Measurements from ENCODE around the gene HOXC5.
A peak's percentile ranks its signal among the peaks of the same experiment; 100 is the strongest.

The HOXC5 gene

DNA sequence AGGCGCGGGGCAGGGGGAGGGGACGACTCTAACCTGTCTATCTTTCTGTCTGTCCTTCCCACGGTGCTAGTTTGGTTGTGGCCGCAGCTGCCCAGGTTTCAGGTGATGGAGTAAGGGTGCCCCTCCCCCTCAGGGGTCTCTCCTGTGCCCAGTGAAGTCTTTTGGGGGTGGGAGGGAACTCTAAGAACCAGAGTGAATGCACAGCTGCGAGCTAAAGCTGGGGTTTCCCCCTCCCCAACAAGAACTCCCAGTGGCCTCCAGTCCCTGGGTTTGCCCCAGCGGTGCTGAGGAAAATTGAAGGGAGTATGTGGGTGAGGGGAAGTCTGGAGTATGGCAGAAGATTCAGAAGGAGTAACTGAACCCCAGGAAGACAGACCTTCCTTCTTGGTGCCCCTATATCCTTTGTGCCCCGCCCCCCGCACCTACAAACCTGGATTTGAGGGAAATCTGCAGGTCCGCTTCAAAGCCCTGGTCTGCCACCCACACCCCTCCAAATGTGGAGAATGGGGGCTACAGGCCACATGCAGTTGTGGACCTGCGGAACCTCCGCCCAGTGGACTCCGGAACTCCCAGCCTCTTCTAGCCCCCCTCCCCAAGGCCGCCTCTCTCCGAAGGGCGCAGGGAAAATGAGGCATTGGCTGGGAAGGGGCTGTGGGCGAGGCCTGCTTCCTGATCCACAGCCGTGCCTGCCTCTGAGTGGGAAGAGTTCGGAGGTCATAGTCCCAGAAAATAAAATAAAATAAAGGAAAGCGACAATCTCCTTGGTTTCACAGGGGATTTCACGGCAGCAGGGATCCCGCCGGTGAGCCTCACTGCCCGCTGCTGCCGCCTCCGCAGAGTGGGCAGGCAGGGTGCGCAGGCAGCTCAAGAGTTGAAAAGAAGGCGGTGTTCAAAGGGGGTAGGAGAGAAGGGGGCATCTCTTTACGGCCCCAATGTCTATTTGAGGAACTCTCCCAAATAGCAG is 36.3 kb upstream of the HOXC5 start:
- no peak for DNase-seq

GRCh38 chr12:53997204-53998109 is 35.4 kb upstream of the HOXC5 start:
- DNase-seq, result no peak

DNA sequence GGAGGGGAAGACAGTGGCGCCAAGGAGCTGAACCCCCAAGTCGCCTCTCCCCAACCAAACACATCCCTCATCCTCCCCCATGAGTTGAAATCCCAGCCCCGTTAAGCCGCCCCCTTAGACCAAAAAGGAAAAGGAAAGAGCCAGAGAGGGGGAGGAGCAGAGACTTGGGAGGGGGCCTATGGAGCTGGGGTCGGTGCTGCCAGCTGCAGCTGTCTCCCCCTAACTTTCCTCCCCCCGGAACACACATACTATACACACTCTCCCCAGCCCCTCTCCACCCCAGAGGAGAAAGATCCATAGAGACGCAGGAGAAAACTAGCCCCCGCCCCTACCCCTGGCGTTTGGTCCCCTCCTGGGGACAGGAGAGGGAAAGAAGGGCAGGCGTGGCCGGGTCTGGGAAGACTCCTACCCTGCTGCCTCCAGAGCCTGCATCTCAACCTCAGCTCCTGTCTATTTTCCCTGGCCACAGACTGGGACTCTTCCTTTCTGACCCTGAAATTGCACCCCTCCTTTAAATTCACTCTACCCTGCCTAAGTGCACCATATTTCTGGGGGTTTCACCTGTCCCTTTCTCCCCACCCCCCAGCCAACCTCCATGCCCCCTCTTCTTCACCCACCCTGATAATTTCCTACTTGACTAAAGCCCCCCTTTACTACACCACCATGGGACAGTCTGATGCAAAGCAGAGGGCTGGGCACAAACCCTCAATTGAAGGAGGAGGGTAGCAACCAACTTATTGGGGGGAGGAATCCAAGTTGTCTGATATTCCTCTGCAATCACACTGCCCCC is 34.5 kb upstream of the HOXC5 start:
- DNase-seq, result no peak

DNA sequence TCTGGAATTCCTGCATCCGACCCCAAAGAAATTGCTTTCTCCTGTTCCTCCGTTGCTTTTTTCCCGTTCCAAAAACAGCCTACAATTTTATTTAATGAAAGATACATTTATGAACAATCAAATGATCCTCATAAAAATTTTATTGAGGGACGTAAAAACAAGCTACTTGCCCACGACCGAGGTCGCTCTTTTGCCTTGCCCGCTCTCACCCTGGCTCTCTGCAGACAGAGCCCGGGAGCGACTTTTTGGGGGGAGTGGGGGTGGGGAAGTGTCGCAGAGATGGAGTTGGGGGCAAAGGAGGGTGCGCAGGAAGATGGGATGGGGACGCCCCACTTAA is 34.0 kb upstream of the HOXC5 start:
- DNase-seq, result no peak

- no peak for DNase-seq
These were observed 33.2 kb upstream of the HOXC5 start for GRCh38 chr12:53999559-54000115.

DNA sequence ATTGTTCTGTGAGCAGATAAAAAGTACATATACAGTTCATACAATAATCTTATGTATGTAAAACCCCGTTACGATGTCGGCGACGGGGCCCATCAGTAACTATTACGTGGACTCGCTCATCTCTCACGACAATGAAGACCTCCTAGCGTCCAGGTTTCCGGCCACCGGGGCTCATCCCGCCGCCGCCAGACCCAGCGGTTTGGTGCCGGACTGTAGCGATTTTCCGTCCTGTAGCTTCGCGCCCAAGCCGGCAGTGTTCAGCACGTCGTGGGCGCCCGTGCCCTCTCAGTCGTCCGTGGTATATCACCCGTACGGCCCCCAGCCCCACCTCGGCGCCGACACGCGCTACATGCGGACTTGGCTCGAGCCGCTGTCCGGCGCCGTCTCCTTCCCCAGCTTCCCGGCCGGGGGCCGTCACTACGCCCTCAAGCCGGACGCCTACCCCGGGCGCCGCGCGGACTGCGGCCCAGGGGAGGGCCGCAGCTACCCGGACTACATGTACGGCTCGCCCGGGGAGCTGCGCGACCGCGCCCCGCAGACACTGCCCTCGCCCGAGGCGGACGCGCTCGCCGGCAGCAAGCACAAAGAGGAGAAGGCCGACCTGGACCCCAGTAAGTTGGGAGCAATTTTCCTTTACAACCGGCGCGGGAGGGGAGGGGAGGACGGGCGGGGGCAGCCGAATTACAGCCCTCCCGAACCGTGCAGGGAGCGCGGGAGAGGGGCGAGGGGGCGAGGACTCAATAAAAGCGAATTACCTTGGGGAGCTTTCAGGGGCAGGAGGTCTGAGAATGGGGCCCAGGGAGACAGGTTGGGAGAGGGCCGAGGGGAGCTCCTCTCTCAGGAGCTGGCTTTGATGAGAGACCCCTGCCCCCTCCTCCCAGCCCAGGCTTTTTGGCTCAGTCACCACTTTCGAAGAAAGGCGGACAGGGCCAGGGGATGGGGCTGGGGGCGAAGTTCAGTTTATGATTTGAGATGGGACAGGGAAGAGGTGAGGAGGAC is 32.4 kb upstream of the HOXC5 start, which contains the start of gene HOXC9:
Gene HOXC9, plus strand, starts transcription at position 46 of the 999 bp plus-strand sequence. Its CDS starts 28 bp downstream, at position 74.
- DNase-seq, result no peak

DNA sequence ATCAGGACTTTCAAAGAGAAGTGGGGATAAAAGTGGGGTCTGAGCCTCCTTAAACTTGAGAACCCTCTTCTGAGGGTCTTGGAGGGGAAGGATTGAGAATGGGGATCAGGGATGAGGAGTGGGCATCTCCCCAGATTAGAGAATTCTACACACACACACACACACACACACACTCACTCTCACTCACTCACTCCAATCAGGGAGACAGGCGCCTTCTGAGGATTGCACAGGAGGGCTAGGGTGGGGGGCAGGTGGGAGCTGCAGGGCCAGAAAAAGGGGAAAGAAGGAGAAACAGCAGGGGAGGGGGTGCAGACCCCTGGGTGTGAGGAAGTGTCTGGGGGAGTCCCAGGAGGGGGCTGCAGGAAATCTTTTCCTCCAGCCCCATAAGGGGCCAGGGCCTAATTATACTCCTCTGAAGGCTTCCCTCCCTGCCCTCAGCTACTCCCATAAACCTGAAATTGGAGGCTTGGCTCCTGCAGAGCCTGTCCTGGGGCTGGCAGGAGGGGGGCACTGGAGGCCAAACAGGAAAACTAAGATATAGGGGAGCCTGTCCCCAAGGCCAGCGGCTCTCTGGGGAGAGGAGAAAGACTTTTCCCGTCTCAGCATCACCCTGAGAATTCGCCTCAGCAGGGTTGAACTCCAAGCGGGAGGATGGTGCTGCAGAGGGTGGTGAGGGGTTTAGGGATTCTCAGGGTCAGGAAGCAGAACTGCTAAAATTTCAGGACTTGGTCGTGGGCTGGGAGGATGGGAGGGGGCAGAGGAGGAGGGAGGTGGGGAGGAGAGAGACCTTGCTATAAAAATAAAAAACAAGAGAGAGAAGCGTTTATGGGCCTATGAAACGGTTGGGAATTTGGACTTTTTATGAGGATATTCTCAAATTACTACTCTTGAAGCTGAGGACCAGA is 31.3 kb upstream of the HOXC5 start:
- DNase-seq, result no peak

GRCh38 chr12:54002278-54002914 is 30.5 kb upstream of the HOXC5 start:
- DNase-seq, result no peak

DNA sequence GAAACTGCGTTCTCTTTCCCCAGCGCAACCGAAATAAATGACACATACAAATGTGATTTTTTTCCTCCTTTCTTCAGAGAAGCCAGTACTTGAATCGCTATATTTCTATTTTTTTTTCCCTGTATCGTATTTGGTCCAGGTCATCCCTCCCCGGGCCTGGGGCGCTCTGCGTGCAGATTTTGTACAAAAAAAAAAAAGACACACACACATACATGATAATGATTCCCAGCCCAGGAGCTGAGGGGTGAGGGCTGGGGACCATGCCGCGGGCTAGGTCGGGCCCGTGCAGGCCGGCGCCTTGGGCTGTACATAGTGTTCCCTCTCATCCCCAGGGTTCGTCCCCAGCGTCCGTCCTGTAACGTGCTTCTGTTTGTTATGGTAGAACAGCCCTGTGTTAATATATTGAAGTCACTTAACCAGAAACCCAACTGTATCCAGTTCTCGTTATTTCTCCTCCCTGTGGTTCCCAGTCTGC is 29.9 kb upstream of the HOXC5 start:
- DNase-seq, result no peak

- DNase-seq, result no peak
These were observed 29.2 kb upstream of the HOXC5 start for GRCh38 chr12:54003625-54004024.

GRCh38 chr12:54004063-54004840 is 28.6 kb upstream of the HOXC5 start:
- DNase-seq, result no peak

DNA sequence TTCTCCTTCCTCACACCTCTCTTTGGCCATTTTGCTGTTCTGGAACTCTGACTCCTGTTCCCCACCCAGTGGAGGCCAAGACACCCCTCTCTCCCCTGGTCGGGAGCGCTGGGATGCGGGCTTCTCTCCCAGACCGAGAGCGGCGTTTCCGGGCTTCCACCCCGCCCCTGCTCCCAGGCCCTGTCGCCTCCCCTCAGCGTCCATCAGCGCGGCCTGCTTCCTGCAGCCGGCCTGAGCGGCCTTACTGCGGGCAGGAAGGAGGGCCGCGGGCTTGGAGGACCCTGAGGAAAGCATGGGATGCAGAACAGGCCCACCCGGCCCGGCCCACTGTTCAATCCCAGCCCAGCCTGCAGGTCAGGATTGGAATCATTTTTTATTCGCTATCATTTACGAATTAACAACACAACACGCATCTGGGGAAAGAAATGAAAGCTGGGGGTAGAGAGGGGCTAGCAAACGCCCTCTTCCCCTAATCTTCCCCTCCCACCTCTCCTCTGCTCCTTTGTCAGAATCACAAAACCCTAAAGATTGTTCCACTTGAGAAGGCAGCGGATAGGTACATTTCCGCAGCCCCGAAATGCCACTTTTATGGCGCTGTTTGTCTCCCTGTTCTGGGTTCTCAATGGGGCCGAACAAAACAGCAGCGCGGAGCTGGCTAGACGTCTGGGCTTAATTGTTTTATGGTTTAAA is 27.9 kb upstream of the HOXC5 start:
- no peak for DNase-seq

DNA sequence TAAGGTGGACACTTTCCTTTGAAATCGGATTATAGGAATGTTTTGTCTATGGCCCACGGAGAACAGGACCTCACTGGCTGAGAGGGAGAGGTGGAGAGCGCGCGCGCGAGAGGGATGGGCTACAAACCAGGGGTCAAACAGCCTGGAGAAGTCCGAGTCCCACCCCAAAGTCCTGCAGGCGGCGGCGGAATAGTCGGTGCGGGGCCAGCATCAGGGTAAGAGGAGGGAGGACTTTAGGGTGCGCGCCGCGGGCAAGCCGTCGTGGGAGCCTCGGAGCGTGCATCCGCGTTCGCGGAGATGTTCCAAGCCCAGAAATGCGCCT is 27.4 kb upstream of the HOXC5 start:
- no peak for DNase-seq

DNA sequence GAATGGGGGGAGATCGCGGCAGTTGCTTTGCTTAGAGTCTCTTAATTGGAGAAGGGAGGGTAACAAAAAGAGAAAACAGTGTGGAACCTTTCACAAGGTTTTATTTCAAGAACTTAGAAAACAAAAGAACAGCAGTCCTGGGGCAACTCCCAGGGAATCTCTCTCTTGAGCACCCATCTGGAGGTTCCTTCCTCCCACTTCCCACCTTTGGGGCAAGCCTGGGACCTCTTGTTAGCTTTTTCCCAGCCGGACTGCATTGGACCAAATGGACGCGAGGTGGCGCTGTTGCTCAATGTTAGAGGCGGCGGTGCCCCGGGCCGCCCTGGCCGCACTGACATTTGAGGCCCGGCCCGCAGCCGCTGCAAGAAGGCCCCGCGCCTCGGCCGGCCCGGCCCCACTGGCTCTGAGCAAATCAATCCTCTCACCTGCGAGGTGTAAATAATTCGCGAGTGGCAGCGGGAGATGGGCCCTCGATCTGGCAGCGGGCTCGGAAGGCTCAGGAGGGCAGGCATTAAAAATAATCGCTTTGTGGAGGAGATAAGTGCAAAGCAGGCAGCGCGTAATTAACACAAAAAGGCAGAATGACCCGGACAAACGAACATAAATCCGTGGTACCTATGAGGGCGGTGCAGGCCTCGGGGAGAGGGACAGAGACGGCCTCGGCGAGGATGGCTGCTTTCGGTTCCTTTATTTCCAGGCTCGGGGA is 26.8 kb upstream of the HOXC5 start:
- DNase-seq, result peak; percentile 84

GRCh38 chr12:54006559-54007220 is 26.2 kb upstream of the HOXC5 start:
- DNase-seq, result no peak

GRCh38 chr12:54007538-54008259 is 25.2 kb upstream of the HOXC5 start:
- no peak for DNase-seq
